HEK293 (cell line): ENCODE results near the gene LBHD2.

Experiments used
- CTCF ChIA-PET: fragments of 350-600 bp; formaldehyde crosslinking; extraction: SDS; loops from one replicate; lab custom pipeline; 2021; ENCODE audit warnings: antibody characterized with exemption; lab: Yijun Ruan, JAX
- POLR2A ChIA-PET: fragments of 300-600 bp; formaldehyde crosslinking; extraction: SDS; loops from one replicate; lab custom pipeline; 2020; ENCODE audit warnings: antibody characterized with exemption, inconsistent platforms; lab: Yijun Ruan, JAX
- H3K27ac ChIP-seq: fragments of 200-500 bp; sonication (Bioruptor generic); 2 replicates; pipeline ENCODE4 v1.5.1; 2014; ENCODE audit warnings: low read depth, low read length, control low read depth, inconsistent platforms; ENCODE audit errors: extremely low read depth
- H3K36me3 ChIP-seq, 2 experiments: fragments of 200-500 bp in 1 of 2; sonication (Bioruptor generic) in 1 of 2; 1 replicate in 1 of 2; 2 replicates in 1 of 2; pipeline ENCODE4 v1.5.1; 2014 to 2017; ENCODE audit warnings: inconsistent platforms in 2 of 2, low read length in 2 of 2; ENCODE audit not compliant: control insufficient read depth in 2 of 2, insufficient read depth in 1 of 2
- H3K4me1 ChIP-seq: fragments of 200-500 bp; sonication (Bioruptor generic); 2 replicates; pipeline ENCODE4 v1.5.1; 2014; ENCODE audit warnings: mild to moderate bottlenecking, low read length, inconsistent platforms; ENCODE audit not compliant: control insufficient read depth, insufficient read depth
- H3K4me3 ChIP-seq: 2 replicates; pipeline ENCODE4 v1.5.1; 2011; ENCODE audit warnings: low read depth, mild to moderate bottlenecking, control low read depth, low read length, moderate library complexity
- H3K9me3 ChIP-seq: fragments of 200-500 bp; sonication (Bioruptor generic); 2 replicates; pipeline ENCODE4 v1.5.1; 2014; ENCODE audit warnings: low read depth, low read length, inconsistent platforms; ENCODE audit not compliant: control insufficient read depth, insufficient read depth
- FEZF1 ChIP-seq: fragments of 450-650 bp; formaldehyde crosslinking; IDR thresholded peaks from 2 replicates; pipeline ENCODE4 v1.5.1; 2016; ENCODE audit warnings: missing biosample characterization, missing genetic modification characterization
- GLI4 ChIP-seq: fragments of 450-650 bp; formaldehyde crosslinking; IDR thresholded peaks from 2 replicates; pipeline ENCODE4 v1.5.1; 2016; ENCODE audit warnings: missing biosample characterization, missing genetic modification characterization
- HIC1 ChIP-seq: fragments of 450-650 bp; formaldehyde crosslinking; IDR thresholded peaks from 2 replicates; pipeline ENCODE4 v1.5.1; 2016; ENCODE audit warnings: missing biosample characterization, missing genetic modification characterization
- KLF7 ChIP-seq: fragments of 450-650 bp; formaldehyde crosslinking; IDR thresholded peaks from 2 replicates; pipeline ENCODE4 v1.5.1; 2016; ENCODE audit warnings: missing biosample characterization, missing genetic modification characterization, borderline replicate concordance
- SP2 ChIP-seq: fragments of 450-650 bp; formaldehyde crosslinking; IDR thresholded peaks from 2 replicates; pipeline ENCODE4 v1.5.1; 2016; ENCODE audit warnings: missing biosample characterization, missing genetic modification characterization
- TRIM28 ChIP-seq: IDR thresholded peaks from 2 replicates; pipeline ENCODE4 v1.6.1; 2011; ENCODE audit warnings: low read length, control low read depth, borderline replicate concordance
- WT1 ChIP-seq: fragments of 450-650 bp; formaldehyde crosslinking; IDR thresholded peaks from 2 replicates; pipeline ENCODE4 v1.5.1; 2016; ENCODE audit warnings: missing biosample characterization, missing genetic modification characterization
- ZBTB8A ChIP-seq: fragments of 450-650 bp; formaldehyde crosslinking; IDR thresholded peaks from 2 replicates; pipeline ENCODE4 v1.5.1; 2016; ENCODE audit warnings: missing biosample characterization, missing genetic modification characterization
- ZNF138 ChIP-seq: fragments of 450-650 bp; formaldehyde crosslinking; IDR thresholded peaks from 2 replicates; pipeline ENCODE4 v1.5.1; 2016; ENCODE audit warnings: missing biosample characterization, missing genetic modification characterization, borderline replicate concordance
- ZNF16 ChIP-seq: fragments of 450-650 bp; formaldehyde crosslinking; IDR thresholded peaks from 2 replicates; pipeline ENCODE4 v1.5.1; 2016; ENCODE audit warnings: low read depth, missing biosample characterization, missing genetic modification characterization
- ZNF169 ChIP-seq: fragments of 450-650 bp; formaldehyde crosslinking; IDR thresholded peaks from 2 replicates; pipeline ENCODE4 v1.5.1; 2016; ENCODE audit warnings: missing biosample characterization, missing genetic modification characterization
- ZNF239 ChIP-seq: fragments of 450-650 bp; formaldehyde crosslinking; IDR thresholded peaks from 2 replicates; pipeline ENCODE4 v1.5.1; 2016; ENCODE audit warnings: missing biosample characterization, missing genetic modification characterization
- ZNF280D ChIP-seq: fragments of 450-650 bp; formaldehyde crosslinking; IDR thresholded peaks from 2 replicates; pipeline ENCODE4 v1.5.1; 2016; ENCODE audit warnings: missing biosample characterization, missing genetic modification characterization
- ZNF324 ChIP-seq: fragments of 450-650 bp; formaldehyde crosslinking; IDR thresholded peaks from 2 replicates; pipeline ENCODE4 v1.5.1; 2016; ENCODE audit warnings: missing biosample characterization, missing genetic modification characterization
- ZNF404 ChIP-seq: fragments of 450-650 bp; formaldehyde crosslinking; IDR thresholded peaks from 2 replicates; pipeline ENCODE4 v1.5.1; 2017; ENCODE audit warnings: missing biosample characterization, missing genetic modification characterization
- ZNF555 ChIP-seq: fragments of 450-650 bp; formaldehyde crosslinking; conservative IDR thresholded peaks from 2 replicates; pipeline ENCODE4 v1.5.1; 2017; ENCODE audit warnings: missing biosample characterization, mild to moderate bottlenecking, missing genetic modification characterization, inconsistent platforms
- ZNF654 ChIP-seq: fragments of 450-650 bp; formaldehyde crosslinking; IDR thresholded peaks from 2 replicates; pipeline ENCODE4 v1.5.1; 2016; ENCODE audit warnings: low read depth, missing biosample characterization, missing genetic modification characterization
- ZNF677 ChIP-seq: fragments of 450-650 bp; IDR thresholded peaks from 2 replicates; pipeline ENCODE4 v1.5.0; 2018; ENCODE audit warnings: missing biosample characterization, mild to moderate bottlenecking, missing genetic modification characterization, moderate library complexity
- ZNF785 ChIP-seq: fragments of 450-650 bp; formaldehyde crosslinking; IDR thresholded peaks from 2 replicates; pipeline ENCODE4 v1.5.1; 2016; ENCODE audit warnings: missing biosample characterization, missing genetic modification characterization
- ZNF791 ChIP-seq: fragments of 450-650 bp; formaldehyde crosslinking; IDR thresholded peaks from 2 replicates; pipeline ENCODE4 v1.5.1; 2016; ENCODE audit warnings: missing biosample characterization, missing genetic modification characterization
- ZNF843 ChIP-seq: fragments of 450-650 bp; formaldehyde crosslinking; IDR thresholded peaks from 2 replicates; pipeline ENCODE4 v1.5.1; 2016; ENCODE audit warnings: missing biosample characterization, missing genetic modification characterization

Gene LBHD2

GRCh38 chr14:103101257-103101962, 17.4 kb downstream of the LBHD2 start:
- TF ChIP-seq TRIM28, result no peak
- TF ChIP-seq SP2 (tag by site-specific recombination), result 0 out of 2 replicates have a peak, but pooled peaks have one; percentile 17
- Histone ChIP-seq H3K36me3 (no peaks in the 10 kb centered on the region), H3K27ac (no peak overlapping the region), H3K4me3 (no peak overlapping the region), H3K4me1 (0 out of 2 replicates have a peak, but pooled peaks cover 2% of the 10 kb centered on the region), H3K9me3 (no peaks in the 10 kb centered on the region)
- ChIA-PET CTCF (interaction anchor here (0.7 kb wide), 1 partner anchor 40 kb away, joined by 3 read pairs; no protein-coding TSS in a partner anchor), POLR2A (interaction anchor here (1.0 kb wide), 1 partner anchor 436 kb away, joined by 3 read pairs; no protein-coding TSS in a partner anchor)

- H3K36me3 ChIP-seq, result no peaks in the 10 kb centered on the region
- TF ChIP-seq ZNF785 (tag by site-specific recombination), result no peak
- TF ChIP-seq ZNF843 (tag by site-specific recombination), result no peak
- no peak for TF ChIP-seq ZNF677
- TF ChIP-seq ZNF169, result no peak
- TF ChIP-seq ZNF16, result no peak
- no peak for TF ChIP-seq ZNF239
- no peak for TF ChIP-seq GLI4 (tag by site-specific recombination)
- no peak for TF ChIP-seq WT1
- no peak for TF ChIP-seq ZNF138 (tag by site-specific recombination)
- TF ChIP-seq ZNF280D (tag by site-specific recombination), result no peak
- no peak for TF ChIP-seq ZNF324 (tag by site-specific recombination)
- no peak overlapping the region for H3K27ac ChIP-seq
- no peaks in the 10 kb centered on the region for H3K9me3 ChIP-seq
- H3K4me3 ChIP-seq, result no peak overlapping the region
- H3K4me1 ChIP-seq, result 0 out of 2 replicates have a peak, but pooled peaks cover 2% of the 10 kb centered on the region
- ChIA-PET CTCF (interaction anchor here (0.7 to 1.1 kb wide), 2 partner anchors 39 to 85 kb away, joined by 3 read pairs; no protein-coding TSS in a partner anchor), POLR2A (interaction anchor here (1.0 kb wide), 1 partner anchor 435 kb away, joined by 3 read pairs; no protein-coding TSS in a partner anchor)
Measured at GRCh38 chr14:103101963-103102688, 18.1 kb downstream of the LBHD2 start.

GRCh38 chr14:103102689-103103260, 18.8 kb downstream of the LBHD2 start:
- TF ChIP-seq FEZF1 (no peak), HIC1 (tag by site-specific recombination) (no peak), ZNF654 (tag by site-specific recombination) (no peak), ZBTB8A (no peak), ZNF791 (tag by site-specific recombination) (no peak), KLF7 (tag by site-specific recombination) (no peak), ZNF404 (no peak), ZNF555 (tag by site-specific recombination) (no peak)
- ChIA-PET POLR2A (interaction anchor here (0.6 kb wide), 1 partner anchor 178 kb away, joined by 3 read pairs; no protein-coding TSS in a partner anchor), CTCF (interaction anchor here (0.7 to 4.6 kb wide), 6 partner anchors 38 to 189 kb away, joined by 3 to 80 read pairs (median 8); no protein-coding TSS in a partner anchor)
- H3K4me3 ChIP-seq, result no peak overlapping the region
- H3K9me3 ChIP-seq, result no peaks in the 10 kb centered on the region
- 0 out of 2 replicates have a peak, but pooled peaks cover 2% of the 10 kb centered on the region for H3K4me1 ChIP-seq
- H3K36me3 ChIP-seq, result no peaks in the 10 kb centered on the region
- H3K27ac ChIP-seq, result no peak overlapping the region
